Measurements from ENCODE around the gene NFYA. TPM values are rescaled to one million over a fixed set of nuclear protein-coding genes. Genes with fewer than 3 reads are reported as not detected.

NFYA gene
- total and polyA plus RNA-seq, 9 of the 15 experiments (the other 6 are each of a cell fraction or from before 2014, with no cell fraction given) = 7.3 to 37.1 (median 21.8) TPM

GRCh38 chr6:41055149-41055548, 17.6 kb upstream of the NFYA start:
- Histone ChIP-seq H3K27ac (ENCODE audit: extremely low read depth, low read depth, low read length) (no peak overlapping the region), H2AFZ (ENCODE audit: low read depth, low read length) (no peak overlapping the region), H3K79me2 (ENCODE audit: control insufficient read depth, insufficient read depth, low read length) (no peaks in the 10 kb centered on the region), H3K4me3 (no peak overlapping the region), H3K9me3 (replicated peaks; ENCODE audit: control insufficient read depth, insufficient read depth, low read depth, low read length) (no peaks in the 10 kb centered on the region), H3K9ac (ENCODE audit: insufficient read depth in 1 of 2, low read depth in 2 of 2, low read length in 2 of 2) (no peak overlapping the region), H3K4me2 (ENCODE audit: insufficient read depth, low read length) (no peak overlapping the region), H3K9me1 (ENCODE audit: control insufficient read depth, insufficient read depth, low read length) (no peaks in the 10 kb centered on the region), H3K36me3 (ENCODE audit: control insufficient read depth, insufficient read depth, low read length) (no peaks in the 10 kb centered on the region), H3K4me1 (replicated peaks in 1 of 2; ENCODE audit: control insufficient read depth in 2 of 2, insufficient read depth in 2 of 2, low read length in 2 of 2) (peaks cover 9 to 37% of the 10 kb centered on the region in 2 experiments), H3K27me3 (ENCODE audit: control insufficient read depth in 2 of 2, insufficient read depth in 2 of 2, low read length in 2 of 2) (no peaks in the 10 kb centered on the region), H4K20me1 (replicated peaks; ENCODE audit: control insufficient read depth, insufficient read depth, low read length) (0 out of 2 replicates have a peak, but pooled peaks cover 4% of the 10 kb centered on the region)
- in situ Hi-C loops (cut with MboI) = no loop called here
- TF ChIP-seq FOXA3 (CRISPR knock-in tag; conservative IDR thresholded peaks at IDR 0.05 in 1 of 2, IDR thresholded peaks at IDR 0.05 in 1 of 2) (0 out of 4 replicates have a peak, but pooled peaks of 1 of the 2 experiments have one; percentile 21), NCOA6 (IDR thresholded peaks at IDR 0.05) (no peak)
- ChIA-PET POLR2A (interaction anchor here (0.7 to 2.9 kb wide), 4 partner anchors 13 to 17 kb away, joined by 3 to 11 read pairs (median 4); partner anchors contain the start of genes NFYA, OARD1, TSPO2 and UNC5CL), CTCF (ENCODE audit: low intra/inter-chr PET ratio) (no interaction called here)
- FAIRE-seq = no peak
- 32% methylated on average over 3 of the region's 3 CpGs for WGBS (ENCODE audit: insufficient coverage, low coverage, missing lambda C conversion rate)
- ATAC-seq = no peak
- no peak for DNase-seq (ENCODE audit: extremely low read depth in 1 of 4, low spot score in 3 of 4)
- no TSS peak for BruUV-seq (replicated peaks)
- intact Hi-C loops (cut with micrococcal nuclease) = no loop called here

- in situ Hi-C loops (cut with MboI) = no loop called here
- 42% methylated on average over 6 of the region's 6 CpGs for WGBS (ENCODE audit: insufficient coverage, low coverage, missing lambda C conversion rate)
- Histone ChIP-seq H3K79me2 (ENCODE audit: control insufficient read depth, insufficient read depth, low read length) (no peaks in the 10 kb centered on the region), H3K9me3 (replicated peaks; ENCODE audit: control insufficient read depth, insufficient read depth, low read depth, low read length) (no peaks in the 10 kb centered on the region), H4K20me1 (replicated peaks; ENCODE audit: control insufficient read depth, insufficient read depth, low read length) (no peaks in the 10 kb centered on the region), H3K27ac (ENCODE audit: extremely low read depth, low read depth, low read length) (no peak overlapping the region), H3K9me1 (ENCODE audit: control insufficient read depth, insufficient read depth, low read length) (no peaks in the 10 kb centered on the region), H3K4me1 (replicated peaks in 1 of 2; ENCODE audit: control insufficient read depth in 2 of 2, insufficient read depth in 2 of 2, low read length in 2 of 2) (peaks cover 9 to 27% of the 10 kb centered on the region in 2 experiments; a peak in 4 of 5 replicates), H3K27me3 (ENCODE audit: control insufficient read depth in 2 of 2, insufficient read depth in 2 of 2, low read length in 2 of 2) (no peaks in the 10 kb centered on the region), H3K9ac (ENCODE audit: insufficient read depth in 1 of 2, low read depth in 2 of 2, low read length in 2 of 2) (no peak overlapping the region; a peak in 1 of 4 replicates), H3K4me3 (no peak overlapping the region), H3K4me2 (ENCODE audit: insufficient read depth, low read length) (no peak overlapping the region; the same call in 1 of the 2 replicates), H2AFZ (ENCODE audit: low read depth, low read length) (no peak overlapping the region), H3K36me3 (ENCODE audit: control insufficient read depth, insufficient read depth, low read length) (no peaks in the 10 kb centered on the region)
- FAIRE-seq (no peak), DNase-seq (ENCODE audit: extremely low read depth in 1 of 4, low spot score in 3 of 4) (peak in 1 of 4 experiments; percentile 6), ATAC-seq (no peak)
- ChIA-PET POLR2A (interaction anchor here (0.9 to 2.9 kb wide), 5 partner anchors 11 to 1170 kb away, joined by 3 to 11 read pairs (median 3); partner anchors contain the start of gene TSPO2), CTCF (ENCODE audit: low intra/inter-chr PET ratio) (interaction anchor here (1.3 kb wide), 1 partner anchor 14 kb away, joined by 4 read pairs; no protein-coding TSS in a partner anchor)
- 0 out of 2 replicates have a peak, but pooled peaks have one; percentile 41 for TF ChIP-seq ZBTB9 (CRISPR knock-in tag; IDR thresholded peaks at IDR 0.05)
- 0 out of 2 replicates have a peak, but pooled peaks have one; percentile 1 for TF ChIP-seq JUNB (CRISPR knock-in tag; conservative IDR thresholded peaks at IDR 0.05)
- no peak for TF ChIP-seq NONO (IDR thresholded peaks at IDR 0.05; ENCODE audit: low read depth in 2 of 2, low read length in 1 of 2)
- no peak for TF ChIP-seq ILF3 (IDR thresholded peaks at IDR 0.05; ENCODE audit: borderline replicate concordance)
- intact Hi-C loops (cut with micrococcal nuclease) = no loop called here
- BruUV-seq (replicated peaks) = no TSS peak
Observed at GRCh38 chr6:41056768-41057490, 15.8 kb upstream of the NFYA start.

Measured in K562 (cell line).